ENCODE results near the gene CTSL. TPM values are rescaled to one million over a fixed set of nuclear protein-coding genes. Genes with fewer than 3 reads are reported as not detected.

CTSL gene
- total RNA-seq, 1 donor from 2014 or later, result 33.8 TPM

- H3K27ac Mint-ChIP-seq (ENCODE audit: unreplicated experiment), result no peak overlapping the region
- H3K4me1 Mint-ChIP-seq, result peaks cover 9% of the 10 kb centered on the region
- TF ChIP-seq CTCF (conservative IDR thresholded peaks at IDR 0.05), result no peak
- no peak for DNase-seq (ENCODE audit: low read depth, low spot score)
- H3K36me3 Mint-ChIP-seq (ENCODE audit: low read depth), result peaks cover 37% of the 10 kb centered on the region
- peaks cover 5% of the 10 kb centered on the region for H3K9me3 Mint-ChIP-seq
- no peaks in the 10 kb centered on the region for H3K27me3 Mint-ChIP-seq (ENCODE audit: low read depth)
- H3K4me3 Mint-ChIP-seq, result no peak overlapping the region
Measured at GRCh38 chr9:87685441-87685840, 40.5 kb upstream of the CTSL start.

GRCh38 chr9:87685871-87686519 lies 39.9 kb upstream of the CTSL start:
- Mint-ChIP-seq H3K36me3 (ENCODE audit: low read depth) (peaks cover 43% of the 10 kb centered on the region), H3K4me1 (peaks cover 9% of the 10 kb centered on the region), H3K27ac (ENCODE audit: unreplicated experiment) (no peak overlapping the region), H3K4me3 (no peak overlapping the region), H3K27me3 (ENCODE audit: low read depth) (no peaks in the 10 kb centered on the region), H3K9me3 (peaks cover 7% of the 10 kb centered on the region)
- no peak for DNase-seq (ENCODE audit: low read depth, low spot score)
- TF ChIP-seq CTCF (conservative IDR thresholded peaks at IDR 0.05), result no peak

GRCh38 chr9:87686520-87687090 lies 39.3 kb upstream of the CTSL start:
- H3K27me3 Mint-ChIP-seq (ENCODE audit: low read depth), result no peaks in the 10 kb centered on the region
- no peak for DNase-seq (ENCODE audit: low read depth, low spot score)
- no peak overlapping the region for H3K4me3 Mint-ChIP-seq
- H3K27ac Mint-ChIP-seq (ENCODE audit: unreplicated experiment), result no peak overlapping the region
- peaks cover 11% of the 10 kb centered on the region for H3K9me3 Mint-ChIP-seq
- TF ChIP-seq CTCF (conservative IDR thresholded peaks at IDR 0.05), result no peak
- peaks cover 9% of the 10 kb centered on the region for H3K4me1 Mint-ChIP-seq
- peaks cover 48% of the 10 kb centered on the region for H3K36me3 Mint-ChIP-seq (ENCODE audit: low read depth)

DNA sequence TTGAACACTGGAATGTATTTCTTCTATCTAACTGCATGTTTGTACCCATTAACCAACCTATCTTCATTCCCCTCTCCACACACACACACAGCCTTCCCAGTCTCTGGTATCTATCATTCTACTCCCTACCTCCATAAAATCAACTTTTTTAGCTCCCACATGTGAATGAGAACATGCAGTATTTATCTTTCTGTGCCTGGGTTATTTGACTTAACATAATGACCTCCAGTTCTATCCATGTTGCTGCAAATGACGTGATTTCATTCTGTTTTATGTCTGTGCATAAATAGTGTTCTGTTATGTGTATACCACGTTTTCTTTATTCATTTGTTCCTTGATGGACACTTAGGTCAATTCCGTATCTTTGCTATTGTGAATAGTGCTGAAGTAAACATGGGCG lies 38.7 kb upstream of the CTSL start:
- Mint-ChIP-seq H3K4me3 (no peak overlapping the region), H3K9me3 (peaks cover 14% of the 10 kb centered on the region), H3K4me1 (peaks cover 9% of the 10 kb centered on the region), H3K27ac (ENCODE audit: unreplicated experiment) (no peak overlapping the region), H3K27me3 (ENCODE audit: low read depth) (no peaks in the 10 kb centered on the region), H3K36me3 (ENCODE audit: low read depth) (peaks cover 50% of the 10 kb centered on the region)
- DNase-seq (ENCODE audit: low read depth, low spot score), result no peak
- no peak for TF ChIP-seq CTCF (conservative IDR thresholded peaks at IDR 0.05)

GRCh38 chr9:87694236-87694755 lies 31.6 kb upstream of the CTSL start:
- Mint-ChIP-seq H3K27me3 (ENCODE audit: low read depth) (no peaks in the 10 kb centered on the region), H3K4me3 (no peak overlapping the region), H3K27ac (ENCODE audit: unreplicated experiment) (no peak overlapping the region), H3K9me3 (peaks cover 17% of the 10 kb centered on the region), H3K36me3 (ENCODE audit: low read depth) (peaks cover 55% of the 10 kb centered on the region), H3K4me1 (peaks cover 12% of the 10 kb centered on the region)
- no peak for TF ChIP-seq CTCF (conservative IDR thresholded peaks at IDR 0.05)
- DNase-seq (ENCODE audit: low read depth, low spot score), result no peak
